ENCODE measurements around the gene CYP3A5. TPM values are rescaled to one million over a fixed set of nuclear protein-coding genes. Genes with fewer than 3 reads are reported as not detected.

Gene CYP3A5
- total and polyA plus RNA-seq, 2 of the 13 experiments (the other 11 are each of a cell fraction or from before 2014, with no cell fraction given) = 5.7 to 9.3 TPM

DNA sequence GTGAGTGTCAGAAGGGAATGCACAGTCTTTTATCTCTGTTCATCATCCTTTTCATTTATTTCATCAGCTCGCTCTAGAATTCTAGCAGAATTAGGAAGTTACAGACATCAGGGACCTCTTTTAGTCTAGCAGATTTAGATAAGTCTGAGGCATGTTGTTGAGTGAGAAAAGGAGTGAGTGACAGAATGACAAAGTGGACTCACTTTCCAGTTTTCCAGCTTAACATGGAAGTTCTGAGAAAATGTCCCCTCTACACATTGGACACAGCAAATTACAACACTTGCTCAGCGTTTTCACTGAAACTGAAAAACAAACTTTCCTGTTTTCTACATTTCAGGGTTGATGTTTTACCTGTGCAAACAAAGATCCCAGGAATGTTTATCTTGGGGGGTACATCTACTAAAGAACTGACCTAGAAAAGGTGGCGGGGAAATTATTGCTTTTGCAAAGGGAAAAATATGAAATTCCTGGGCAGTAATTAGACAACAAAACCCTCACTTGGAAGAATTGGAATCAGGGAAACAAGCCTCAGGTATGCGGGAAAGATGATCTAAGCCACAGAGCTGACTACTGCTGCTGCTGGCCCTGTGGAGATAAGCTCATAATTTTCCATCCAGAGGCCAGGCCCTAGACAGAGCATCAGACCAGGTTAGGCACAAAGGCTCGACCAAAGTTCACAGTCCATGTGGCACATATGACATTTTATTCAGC, 14.6 kb upstream of the CYP3A5 start (continued):
- TF ChIP-seq HHEX (CRISPR knock-in tag; IDR thresholded peaks at IDR 0.05) = no peak
- no peak for TF ChIP-seq AKAP8 (CRISPR knock-in tag; IDR thresholded peaks at IDR 0.05)
- TF ChIP-seq ZNF24 (IDR thresholded peaks at IDR 0.05) = no peak
- TF ChIP-seq KDM6A (CRISPR knock-in tag; IDR thresholded peaks at IDR 0.05; ENCODE audit: low read depth) = peak; percentile 92
- TF ChIP-seq DPF2 (CRISPR knock-in tag; IDR thresholded peaks at IDR 0.05; ENCODE audit: borderline replicate concordance, low read depth) = peak; percentile 56; the same call in 1 of the 2 replicates
- no peak for TF ChIP-seq RFXAP (CRISPR knock-in tag; IDR thresholded peaks at IDR 0.05; ENCODE audit: borderline replicate concordance)
- no peak for TF ChIP-seq JUND (CRISPR knock-in tag; IDR thresholded peaks at IDR 0.05)
- TF ChIP-seq MAFF (IDR thresholded peaks at IDR 0.05; ENCODE audit: low read depth, low read length) = peak; percentile 55; the same call in 1 of the 2 replicates
- no peak for TF ChIP-seq ARNT2 (CRISPR knock-in tag; IDR thresholded peaks at IDR 0.05; ENCODE audit: low read depth)
- TF ChIP-seq, protein P1, sequence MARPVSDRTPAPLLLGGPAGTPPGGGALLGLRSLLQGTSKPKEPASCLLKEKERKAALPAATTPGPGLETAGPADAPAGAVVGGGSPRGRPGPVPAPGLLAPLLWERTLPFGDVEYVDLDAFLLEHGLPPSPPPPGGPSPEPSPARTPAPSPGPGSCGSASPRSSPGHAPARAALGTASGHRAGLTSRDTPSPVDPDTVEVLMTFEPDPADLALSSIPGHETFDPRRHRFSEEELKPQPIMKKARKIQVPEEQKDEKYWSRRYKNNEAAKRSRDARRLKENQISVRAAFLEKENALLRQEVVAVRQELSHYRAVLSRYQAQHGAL (CRISPR knock-in tag; IDR thresholded peaks at IDR 0.05; ENCODE audit: not compliant biosample characterization) = no peak
- TF ChIP-seq, protein P2, sequence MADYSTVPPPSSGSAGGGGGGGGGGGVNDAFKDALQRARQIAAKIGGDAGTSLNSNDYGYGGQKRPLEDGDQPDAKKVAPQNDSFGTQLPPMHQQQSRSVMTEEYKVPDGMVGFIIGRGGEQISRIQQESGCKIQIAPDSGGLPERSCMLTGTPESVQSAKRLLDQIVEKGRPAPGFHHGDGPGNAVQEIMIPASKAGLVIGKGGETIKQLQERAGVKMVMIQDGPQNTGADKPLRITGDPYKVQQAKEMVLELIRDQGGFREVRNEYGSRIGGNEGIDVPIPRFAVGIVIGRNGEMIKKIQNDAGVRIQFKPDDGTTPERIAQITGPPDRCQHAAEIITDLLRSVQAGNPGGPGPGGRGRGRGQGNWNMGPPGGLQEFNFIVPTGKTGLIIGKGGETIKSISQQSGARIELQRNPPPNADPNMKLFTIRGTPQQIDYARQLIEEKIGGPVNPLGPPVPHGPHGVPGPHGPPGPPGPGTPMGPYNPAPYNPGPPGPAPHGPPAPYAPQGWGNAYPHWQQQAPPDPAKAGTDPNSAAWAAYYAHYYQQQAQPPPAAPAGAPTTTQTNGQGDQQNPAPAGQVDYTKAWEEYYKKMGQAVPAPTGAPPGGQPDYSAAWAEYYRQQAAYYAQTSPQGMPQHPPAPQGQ (CRISPR knock-in tag; IDR thresholded peaks at IDR 0.05; ENCODE audit: borderline replicate concordance) = no peak
- peak; percentile 79; the same call in 1 of the 2 replicates for TF ChIP-seq MEF2D (CRISPR knock-in tag; IDR thresholded peaks at IDR 0.05)
- no peak for TF ChIP-seq ZNF251 (CRISPR knock-in tag; IDR thresholded peaks at IDR 0.05)
- TF ChIP-seq SUZ12 (IDR thresholded peaks at IDR 0.05; ENCODE audit: low read depth, low read length) = no peak
- TF ChIP-seq ZMYM3 (CRISPR knock-in tag; IDR thresholded peaks at IDR 0.05) = no peak
- TF ChIP-seq ZNF12 (CRISPR knock-in tag; IDR thresholded peaks at IDR 0.05) = no peak
- TF ChIP-seq, protein P3, sequence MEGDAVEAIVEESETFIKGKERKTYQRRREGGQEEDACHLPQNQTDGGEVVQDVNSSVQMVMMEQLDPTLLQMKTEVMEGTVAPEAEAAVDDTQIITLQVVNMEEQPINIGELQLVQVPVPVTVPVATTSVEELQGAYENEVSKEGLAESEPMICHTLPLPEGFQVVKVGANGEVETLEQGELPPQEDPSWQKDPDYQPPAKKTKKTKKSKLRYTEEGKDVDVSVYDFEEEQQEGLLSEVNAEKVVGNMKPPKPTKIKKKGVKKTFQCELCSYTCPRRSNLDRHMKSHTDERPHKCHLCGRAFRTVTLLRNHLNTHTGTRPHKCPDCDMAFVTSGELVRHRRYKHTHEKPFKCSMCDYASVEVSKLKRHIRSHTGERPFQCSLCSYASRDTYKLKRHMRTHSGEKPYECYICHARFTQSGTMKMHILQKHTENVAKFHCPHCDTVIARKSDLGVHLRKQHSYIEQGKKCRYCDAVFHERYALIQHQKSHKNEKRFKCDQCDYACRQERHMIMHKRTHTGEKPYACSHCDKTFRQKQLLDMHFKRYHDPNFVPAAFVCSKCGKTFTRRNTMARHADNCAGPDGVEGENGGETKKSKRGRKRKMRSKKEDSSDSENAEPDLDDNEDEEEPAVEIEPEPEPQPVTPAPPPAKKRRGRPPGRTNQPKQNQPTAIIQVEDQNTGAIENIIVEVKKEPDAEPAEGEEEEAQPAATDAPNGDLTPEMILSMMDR (CRISPR knock-in tag; IDR thresholded peaks at IDR 0.05) = no peak
- no peak for TF ChIP-seq CEBPB (IDR thresholded peaks at IDR 0.05; ENCODE audit: borderline replicate concordance, low read depth, low read length)
- peak; percentile 40; the same call in 1 of the 2 replicates for TF ChIP-seq ERF (CRISPR knock-in tag; IDR thresholded peaks at IDR 0.05)
- no peak for TF ChIP-seq GFI1 (CRISPR knock-in tag; IDR thresholded peaks at IDR 0.05; ENCODE audit: borderline replicate concordance)
- peak; percentile 53; the same call in 1 of the 2 replicates for TF ChIP-seq ZNF878 (CRISPR knock-in tag; IDR thresholded peaks at IDR 0.05)
- TF ChIP-seq ZNF543 (CRISPR knock-in tag; IDR thresholded peaks at IDR 0.05) = no peak
- no peak for TF ChIP-seq HMGXB4 (CRISPR knock-in tag; IDR thresholded peaks at IDR 0.05; ENCODE audit: borderline replicate concordance in 1 of 2, low read depth in 1 of 2)

All from HepG2 (cell line).